HT-29 (cell line): ENCODE measurements around the gene OR51A2. TPM values are rescaled to one million over a fixed set of nuclear protein-coding genes. Genes with fewer than 3 reads are reported as not detected.

ENCODE experiments used
- total RNA-seq: library from RNA; depleted of rRNA; stranded (reverse); fragments of >200 nt; shearing (Covaris generic); gene quantifications from 2 replicates; pipeline ENCODE4 v1.2.3, GENCODE V29; 2014; rRNA removed

OR51A2 gene
- total RNA-seq, 1 experiment from 2014 or later, result not detected

Other genes with a start within 250 kb of the OR51A2 start
- gene OR51F1, start 185.8 kb downstream of the OR51A2 start, total RNA-seq, result not detected in 2 replicates
- gene OR52R1, start 151.3 kb downstream of the OR51A2 start, total RNA-seq, result not detected in 2 replicates
- not detected in 2 replicates for gene OR51F2, start 134.4 kb downstream of the OR51A2 start, total RNA-seq
- not detected in 2 replicates for gene OR51S1, start 106.5 kb downstream of the OR51A2 start, total RNA-seq
- gene OR51T1, start 73.8 kb downstream of the OR51A2 start, total RNA-seq, result not detected in 2 replicates
- gene OR51A7, start 51.9 kb downstream of the OR51A2 start, total RNA-seq, result not detected in 2 replicates
- gene OR51G2, start 36.4 kb downstream of the OR51A2 start, total RNA-seq, result 0.23 TPM in 1 of 2 replicates, not detected in the other
- gene OR51G1, start 31.4 kb downstream of the OR51A2 start, total RNA-seq, result not detected in 2 replicates
- not detected in 2 replicates for gene OR51A4, start 8.1 kb downstream of the OR51A2 start, total RNA-seq
- not detected in 2 replicates for gene OR51L1, start 39.1 kb upstream of the OR51A2 start, total RNA-seq
- gene OR52J3, start 90.8 kb upstream of the OR51A2 start, total RNA-seq, result not detected in 2 replicates
- gene OR52E2, start 103.9 kb upstream of the OR51A2 start, total RNA-seq, result not detected in 2 replicates
- not detected in 2 replicates for gene OR52E1, start 113.9 kb upstream of the OR51A2 start, total RNA-seq
- gene OR52A5, start 182.6 kb upstream of the OR51A2 start, total RNA-seq, result not detected in 2 replicates
- not detected in 2 replicates for gene OR52A1, start 199.0 kb upstream of the OR51A2 start, total RNA-seq
- not detected in 2 replicates for gene OR51V1, start 245.0 kb upstream of the OR51A2 start, total RNA-seq